ENCODE results near the gene EPYC.
"Not testable (repeated sequence)": the region's sequence is repeated elsewhere in the genome, so short reads cannot be mapped to it uniquely, and the experiment has no call there.

The EPYC gene

GRCh38 chr12:91009319-91009950 lies 4.7 kb upstream of the EPYC start:
- no peak for TF ChIP-seq ZNF274 (IDR thresholded peaks at IDR 0.05; ENCODE audit: low read depth, low read length)
- no peak overlapping the region for H3K4me3 ChIP-seq (ENCODE audit: low read length)

GRCh38 chr12:91007531-91008290 lies 2.9 kb upstream of the EPYC start:
- no peak for TF ChIP-seq ZNF274 (IDR thresholded peaks at IDR 0.05; ENCODE audit: low read depth, low read length)
- no peak overlapping the region for H3K4me3 ChIP-seq (ENCODE audit: low read length)

- no peak for TF ChIP-seq ZNF274 (IDR thresholded peaks at IDR 0.05; ENCODE audit: low read depth, low read length)
- no peak overlapping the region for H3K4me3 ChIP-seq (ENCODE audit: low read length)
Measured at GRCh38 chr12:91003737-91004136, 1.0 kb downstream of the EPYC start.

GRCh38 chr12:91001306-91001705 lies 3.5 kb downstream of the EPYC start:
- H3K4me3 ChIP-seq (ENCODE audit: low read length), result no peak overlapping the region

GRCh38 chr12:90999966-91000365 lies 4.8 kb downstream of the EPYC start:
- TF ChIP-seq ZNF274 (IDR thresholded peaks at IDR 0.05; ENCODE audit: low read depth, low read length), result no peak
- H3K4me3 ChIP-seq (ENCODE audit: low read length), result no peak overlapping the region

More at GRCh38 chr12:91001306-91001705, 3.5 kb downstream of the EPYC start:
- no peak for TF ChIP-seq ZNF274 (IDR thresholded peaks at IDR 0.05; ENCODE audit: low read depth, low read length)

GRCh38 chr12:90999527-90999926 lies 5.2 kb downstream of the EPYC start:
- H3K4me3 ChIP-seq (ENCODE audit: low read length), result no peak overlapping the region
- no peak for TF ChIP-seq ZNF274 (IDR thresholded peaks at IDR 0.05; ENCODE audit: low read depth, low read length)

GRCh38 chr12:90995010-90995409 lies 9.8 kb downstream of the EPYC start:
- no peak overlapping the region for H3K4me3 ChIP-seq (ENCODE audit: low read length)

GRCh38 chr12:90991952-90992465 lies 12.8 kb downstream of the EPYC start:
- TF ChIP-seq ZNF274 (IDR thresholded peaks at IDR 0.05; ENCODE audit: low read depth, low read length), result no peak
- H3K4me3 ChIP-seq (ENCODE audit: low read length), result no peak overlapping the region

More at GRCh38 chr12:90995010-90995409, 9.8 kb downstream of the EPYC start:
- TF ChIP-seq ZNF274 (IDR thresholded peaks at IDR 0.05; ENCODE audit: low read depth, low read length), result no peak

GRCh38 chr12:90990611-90991010 lies 14.2 kb downstream of the EPYC start:
- H3K4me3 ChIP-seq (ENCODE audit: low read length), result no peak overlapping the region
- TF ChIP-seq ZNF274 (IDR thresholded peaks at IDR 0.05; ENCODE audit: low read depth, low read length), result no peak

GRCh38 chr12:90989686-90990111 lies 15.1 kb downstream of the EPYC start:
- TF ChIP-seq ZNF274 (IDR thresholded peaks at IDR 0.05; ENCODE audit: low read depth, low read length), result no peak
- H3K4me3 ChIP-seq (ENCODE audit: low read length), result no peak overlapping the region

- no peak for TF ChIP-seq ZNF274 (IDR thresholded peaks at IDR 0.05; ENCODE audit: low read depth, low read length)
- no peak overlapping the region for H3K4me3 ChIP-seq (ENCODE audit: low read length)
Measured at GRCh38 chr12:90987520-90987919, 17.3 kb downstream of the EPYC start.

- no peak overlapping the region for H3K4me3 ChIP-seq (ENCODE audit: low read length)
- TF ChIP-seq ZNF274 (IDR thresholded peaks at IDR 0.05; ENCODE audit: low read depth, low read length), result no peak
Measured at GRCh38 chr12:90987101-90987500, 17.7 kb downstream of the EPYC start.

GRCh38 chr12:90985331-90985730 lies 19.4 kb downstream of the EPYC start:
- not testable (repeated sequence) for H3K4me3 ChIP-seq (ENCODE audit: low read length)

- TF ChIP-seq ZNF274 (IDR thresholded peaks at IDR 0.05; ENCODE audit: low read depth, low read length), result no peak
- no peak overlapping the region for H3K4me3 ChIP-seq (ENCODE audit: low read length)
Measured at GRCh38 chr12:90984114-90984513, 20.7 kb downstream of the EPYC start.

GRCh38 chr12:90982170-90982569 lies 22.6 kb downstream of the EPYC start:
- no peak for TF ChIP-seq ZNF274 (IDR thresholded peaks at IDR 0.05; ENCODE audit: low read depth, low read length)
- no peak overlapping the region for H3K4me3 ChIP-seq (ENCODE audit: low read length)
